ENCODE measurements around the gene TMEM245.

TMEM245 gene

DNA sequence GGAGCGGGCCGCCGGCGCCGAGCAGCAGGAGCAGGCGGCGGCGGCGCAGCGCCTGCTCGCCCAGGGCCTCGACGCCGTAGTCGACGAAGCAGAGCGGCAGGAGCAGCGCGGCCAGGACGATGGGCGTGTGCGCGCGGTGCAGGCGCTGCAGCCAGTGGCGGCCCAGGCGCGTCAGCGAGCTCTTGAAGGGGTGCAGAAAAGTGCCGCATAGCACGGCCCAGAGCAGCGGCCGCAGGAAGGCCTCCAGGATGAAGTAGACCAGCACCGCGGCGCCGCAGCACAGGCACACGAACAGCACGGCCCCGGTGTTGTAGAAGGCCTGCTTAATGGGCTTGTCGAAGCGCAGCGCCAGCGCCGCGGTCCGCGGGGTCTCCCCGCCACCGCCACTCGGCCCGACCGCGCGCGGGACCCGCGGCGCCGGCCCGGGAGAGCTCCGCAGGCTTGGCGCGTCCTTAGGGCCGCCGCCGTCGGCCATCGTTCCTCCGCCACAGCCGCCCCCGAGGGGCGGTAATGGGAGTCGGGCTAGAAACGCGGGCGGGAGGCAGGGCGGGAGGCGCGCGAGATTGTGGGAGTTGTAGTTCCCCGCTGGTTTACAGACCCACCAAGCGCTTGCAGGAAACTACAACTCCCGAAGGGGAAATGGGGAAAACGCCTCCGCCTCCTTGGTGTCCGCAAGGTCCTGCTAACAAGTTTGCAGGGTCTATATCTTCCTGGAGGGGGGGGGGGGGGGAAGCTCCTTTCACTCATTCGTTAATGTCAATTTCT lies at the start of gene TMEM245:
Gene TMEM245 (minus strand): TSS at position 509 of the 765 bp plus-strand sequence. CDS start 34 bp downstream, at position 475.
- peak; percentile 87 to 95 for DNase-seq (ENCODE audit: low read depth in 2 of 2)

DNA sequence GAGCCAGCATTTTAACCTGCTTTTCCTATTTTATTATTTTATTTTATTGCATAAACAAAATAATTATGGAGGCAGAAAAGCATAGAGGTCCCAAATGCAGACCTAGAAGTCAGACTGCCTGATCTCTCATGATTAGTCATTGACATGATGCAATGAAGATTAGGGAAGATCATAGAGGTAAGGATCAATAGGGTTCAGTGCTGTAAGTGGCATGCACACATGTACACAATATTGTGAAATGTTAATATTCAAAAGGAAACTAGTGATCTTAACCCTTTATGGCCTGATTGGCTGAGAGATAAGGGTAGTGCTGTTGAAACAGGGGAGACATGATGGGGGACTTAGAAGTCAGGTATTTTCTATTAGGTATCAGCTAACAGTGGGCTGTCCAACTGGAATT lies 48.4 kb upstream of the TMEM245 start:
- DNase-seq (ENCODE audit: low read depth in 2 of 2) = no peak

DNA sequence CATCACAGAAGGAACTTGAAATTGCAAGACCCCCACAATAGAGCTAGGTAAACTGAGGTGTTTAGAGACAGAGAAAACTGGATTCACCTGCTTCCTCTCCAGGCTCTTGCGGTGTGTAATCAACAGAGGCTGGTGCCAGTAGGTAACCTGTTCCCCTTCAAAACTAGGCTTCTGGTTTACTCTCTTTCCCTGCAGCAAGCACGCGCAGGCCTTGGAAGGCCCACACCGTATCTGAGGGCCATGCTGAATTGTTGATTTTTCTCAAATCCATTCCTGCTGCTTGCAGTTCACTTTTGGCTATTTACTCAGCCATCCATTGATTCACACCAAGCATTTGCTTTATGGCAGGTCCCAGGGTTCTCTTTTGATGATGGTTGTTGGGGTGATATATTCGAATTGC lies 48.0 kb upstream of the TMEM245 start:
- no peak for DNase-seq (ENCODE audit: low read depth in 2 of 2)

DNA sequence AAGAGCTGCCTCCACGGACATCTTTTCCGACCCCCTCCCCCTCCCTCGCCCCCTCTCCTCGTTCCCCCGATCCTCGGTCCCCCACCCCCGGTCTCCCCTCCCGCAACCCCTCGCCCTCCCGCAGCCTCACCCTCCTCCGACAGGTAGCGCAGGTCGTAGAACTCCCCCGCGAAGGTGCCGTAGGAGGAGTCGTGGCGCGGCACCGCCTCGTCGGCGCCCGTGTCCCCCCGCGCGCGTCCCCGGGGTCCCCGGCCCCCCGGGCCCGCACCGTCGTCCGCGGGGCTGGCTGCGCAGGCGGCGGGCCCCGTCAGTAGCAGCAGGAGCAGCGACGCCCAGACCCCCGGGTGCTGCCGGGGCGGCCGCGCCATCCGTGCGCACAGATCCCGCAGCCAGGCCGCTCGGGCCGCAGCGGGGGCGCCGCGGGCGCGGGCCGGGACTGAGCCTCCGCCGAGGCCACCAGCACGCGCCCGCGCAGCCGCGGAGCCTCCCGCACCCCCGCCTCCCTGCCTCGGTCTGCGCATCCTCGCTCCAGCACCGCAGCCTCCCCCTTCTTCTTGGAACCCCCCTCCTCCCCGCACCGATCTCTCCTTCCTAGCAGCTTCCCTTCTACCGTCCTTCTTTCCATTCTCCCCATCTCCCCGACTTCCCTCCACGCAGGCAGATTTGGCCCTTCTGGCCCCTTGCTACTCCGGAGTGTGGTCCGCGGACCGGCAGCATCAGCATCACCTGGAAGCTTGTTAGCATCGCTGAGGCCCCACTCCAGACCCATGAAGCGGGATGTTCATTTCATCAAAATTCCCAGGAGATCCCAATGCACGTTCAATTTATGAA lies 47.2 kb upstream of the TMEM245 start, which contains the start of gene FRRS1L:
Gene FRRS1L (minus strand): TSS at position 479 of the 831 bp plus-strand sequence. CDS start 111 bp downstream, at position 368.
- DNase-seq (ENCODE audit: low read depth in 2 of 2) = no peak

DNA sequence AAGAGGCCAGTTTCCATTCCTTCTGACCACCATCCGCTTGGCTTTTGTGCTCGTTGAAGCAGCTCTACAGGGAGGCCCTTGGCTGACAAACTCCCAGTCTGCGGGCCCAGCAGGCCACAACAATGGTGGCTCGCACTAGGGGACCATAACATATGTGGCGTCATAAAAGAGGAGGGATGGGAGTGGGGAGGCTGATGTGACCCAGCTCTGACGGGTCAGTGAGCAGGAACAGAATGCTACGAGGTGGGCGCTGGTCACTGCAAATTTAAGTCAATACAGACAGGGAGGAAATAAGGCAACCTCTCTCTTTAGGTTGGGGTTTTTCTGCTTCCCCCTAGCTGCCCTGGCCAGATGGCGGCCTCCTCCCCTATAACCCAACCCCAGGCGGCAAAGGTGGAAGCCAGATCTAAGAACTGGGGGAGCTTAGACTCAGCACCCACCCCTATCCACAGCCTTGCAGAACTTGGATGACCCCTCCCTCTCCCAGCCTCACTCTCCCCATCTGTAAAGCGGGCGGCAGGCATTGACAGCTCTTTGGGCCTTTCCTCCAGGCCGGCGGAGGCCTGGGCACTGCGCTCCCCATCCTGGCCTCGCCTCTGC lies 46.5 kb upstream of the TMEM245 start:
- DNase-seq (ENCODE audit: low read depth in 2 of 2) = no peak

DNA sequence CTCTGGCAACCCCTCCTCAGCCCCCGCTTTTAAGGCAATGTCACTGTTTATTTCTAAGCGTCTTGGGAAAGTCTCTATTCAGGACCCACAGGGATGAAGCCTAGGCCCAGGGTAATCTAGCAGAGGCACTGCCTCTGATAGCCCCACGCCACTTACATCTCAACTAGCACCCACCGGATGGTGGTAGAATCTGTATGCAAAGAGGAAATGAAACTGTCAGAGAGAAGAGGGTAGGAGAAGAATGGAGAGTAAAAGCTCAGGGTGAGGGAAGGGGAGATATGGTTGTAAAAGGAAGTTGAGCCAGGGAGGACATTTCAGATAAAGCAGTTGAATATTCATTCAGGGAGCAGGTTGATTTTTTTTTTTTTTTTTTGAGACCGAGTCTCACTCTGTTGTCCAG lies 44.3 kb upstream of the TMEM245 start:
- DNase-seq (ENCODE audit: low read depth in 2 of 2) = no peak

DNA sequence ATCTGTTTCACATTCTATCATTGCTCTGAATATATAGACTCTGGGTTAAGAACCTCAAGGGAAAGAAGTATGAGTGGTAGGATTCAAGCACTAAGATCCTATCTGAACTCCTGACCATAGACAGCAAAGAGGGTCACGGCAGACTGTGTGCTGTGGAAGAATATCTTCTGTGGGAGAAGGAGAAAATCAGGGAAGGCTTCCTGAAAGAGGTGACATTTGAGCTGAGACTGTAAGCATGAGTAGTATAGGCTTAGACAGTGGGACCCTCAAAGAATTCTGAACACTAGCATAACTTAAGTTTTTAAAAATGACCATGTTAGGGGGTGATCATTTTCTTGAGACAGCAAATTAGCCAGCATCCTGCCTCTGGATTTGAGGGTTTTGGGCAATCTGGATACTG lies 43.4 kb upstream of the TMEM245 start:
- no peak for DNase-seq (ENCODE audit: low read depth in 2 of 2)

DNA sequence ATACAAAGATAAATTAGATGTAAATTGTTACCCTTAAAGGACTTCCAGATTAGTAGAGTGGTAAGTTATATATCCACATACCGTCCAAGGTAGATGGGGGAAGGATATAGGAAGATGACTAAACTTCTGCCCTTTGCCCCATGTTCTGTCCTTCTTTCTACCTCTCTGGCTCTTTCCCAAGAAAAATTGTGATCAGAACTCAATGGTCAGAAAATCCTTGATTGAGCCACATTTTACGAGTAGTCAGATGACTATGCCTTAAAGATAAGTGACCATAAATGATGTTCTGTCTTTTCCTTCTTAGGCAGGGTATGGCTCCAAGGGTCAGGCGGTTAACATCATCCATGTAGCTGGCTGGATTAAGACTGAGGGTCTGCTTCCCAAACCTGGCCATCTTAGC lies 42.9 kb upstream of the TMEM245 start:
- DNase-seq (ENCODE audit: low read depth in 2 of 2) = no peak

DNA sequence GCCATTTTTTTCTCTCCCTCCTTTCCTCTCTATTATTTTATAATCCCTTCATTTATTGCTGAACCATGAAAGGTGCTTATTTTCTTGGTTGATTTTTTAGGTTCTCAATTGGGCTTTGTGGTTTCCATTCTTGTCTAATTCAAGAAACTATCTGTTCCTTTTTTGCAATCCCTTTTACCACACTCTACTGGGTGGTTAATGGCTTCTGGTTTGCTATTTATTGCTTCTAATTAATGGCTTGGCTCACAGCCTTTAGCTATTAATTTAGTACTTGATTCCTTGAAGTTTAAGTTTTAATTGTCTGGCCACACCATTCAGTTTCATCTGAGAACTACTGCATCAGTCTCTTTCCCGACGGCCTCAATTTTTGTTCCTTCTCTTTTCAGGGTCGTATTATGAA lies 41.7 kb upstream of the TMEM245 start:
- no peak for DNase-seq (ENCODE audit: low read depth in 2 of 2)

DNA sequence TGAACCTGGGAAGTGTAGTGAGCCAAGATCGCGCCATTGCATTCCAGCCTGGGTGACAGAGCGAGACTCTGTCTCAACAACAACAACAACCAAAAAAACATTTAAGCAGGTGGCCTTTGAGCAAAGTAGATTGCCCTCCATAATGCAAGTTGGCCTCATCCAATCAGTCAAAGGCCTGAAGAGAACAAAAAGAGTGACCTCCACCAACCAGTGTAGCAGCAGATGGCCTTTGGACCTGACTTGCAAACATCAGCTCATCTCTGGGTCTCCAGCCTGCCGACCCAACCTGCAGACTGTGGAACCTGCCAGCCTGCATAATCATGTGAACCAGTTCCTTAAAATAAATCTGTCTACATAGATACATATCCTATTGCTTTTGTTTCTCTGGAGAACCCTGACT lies 39.8 kb upstream of the TMEM245 start:
- DNase-seq (ENCODE audit: low read depth in 2 of 2) = no peak

DNA sequence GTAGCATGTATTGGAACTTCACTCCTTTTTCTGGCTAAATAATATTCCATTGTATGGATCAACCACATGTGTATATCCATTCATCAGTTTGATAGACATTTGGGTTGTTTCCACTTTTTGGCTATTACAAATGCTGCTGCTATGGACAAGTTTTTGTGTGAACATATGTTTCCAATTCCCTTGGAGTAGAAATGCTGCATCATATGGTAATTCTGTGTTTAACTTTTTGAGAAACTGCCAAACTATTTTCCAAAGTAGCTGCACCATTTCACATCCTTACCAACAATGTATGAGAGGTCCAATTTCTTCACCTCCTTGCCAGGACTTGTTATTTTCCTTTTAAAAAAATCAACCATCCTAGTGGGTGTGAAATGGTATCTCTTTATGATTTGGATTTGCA lies 38.9 kb upstream of the TMEM245 start:
- no peak for DNase-seq (ENCODE audit: low read depth in 2 of 2)

DNA sequence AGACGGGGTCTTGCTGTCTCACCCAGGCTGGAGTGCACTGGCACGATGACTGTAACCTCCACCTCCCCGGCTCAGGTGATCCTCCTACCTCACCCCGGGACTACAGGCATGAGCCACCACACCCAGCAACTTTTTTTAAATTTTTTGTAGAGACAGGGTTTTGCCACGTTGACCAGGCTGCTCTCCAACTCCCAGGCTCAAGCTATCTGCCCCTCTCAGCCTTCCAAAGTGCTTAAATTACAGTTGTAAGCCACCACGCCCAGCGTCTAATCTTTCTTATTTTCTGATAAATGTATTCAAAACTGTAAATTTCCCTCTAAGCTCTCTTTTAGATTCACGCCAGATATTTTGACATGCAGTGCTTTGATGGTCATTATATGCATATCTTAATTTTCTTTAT lies 37.0 kb upstream of the TMEM245 start:
- DNase-seq (ENCODE audit: low read depth in 2 of 2) = no peak

DNA sequence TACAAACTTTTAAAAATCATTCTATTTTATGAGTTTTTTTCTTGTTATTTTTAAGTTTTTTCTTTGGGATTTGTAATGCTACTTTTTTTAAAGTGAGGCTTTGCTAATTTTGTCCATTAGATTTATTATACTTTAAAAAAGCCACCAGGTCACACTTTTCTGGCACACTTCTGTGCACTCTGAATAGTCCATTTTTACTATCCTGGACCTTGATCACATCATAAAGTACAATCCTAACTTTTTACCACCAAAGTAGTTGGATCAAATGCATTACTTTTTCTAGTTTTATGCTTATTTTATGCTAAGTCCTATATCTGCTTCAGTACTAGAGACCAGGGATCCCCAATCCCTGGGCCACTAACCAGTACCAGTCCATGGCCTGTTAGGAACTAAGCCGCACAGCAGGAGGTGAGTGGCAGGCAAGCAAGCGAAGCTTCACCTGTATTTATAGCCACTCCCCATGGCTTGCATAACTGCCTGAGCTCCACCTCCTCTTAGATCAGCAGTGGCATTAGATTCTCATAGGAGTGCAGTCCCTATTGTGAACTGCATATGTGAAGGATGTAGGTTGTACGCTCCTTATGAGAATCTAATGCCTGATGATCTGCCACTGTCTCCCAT lies 31.3 kb upstream of the TMEM245 start:
- no peak for DNase-seq (ENCODE audit: low read depth in 2 of 2)

DNA sequence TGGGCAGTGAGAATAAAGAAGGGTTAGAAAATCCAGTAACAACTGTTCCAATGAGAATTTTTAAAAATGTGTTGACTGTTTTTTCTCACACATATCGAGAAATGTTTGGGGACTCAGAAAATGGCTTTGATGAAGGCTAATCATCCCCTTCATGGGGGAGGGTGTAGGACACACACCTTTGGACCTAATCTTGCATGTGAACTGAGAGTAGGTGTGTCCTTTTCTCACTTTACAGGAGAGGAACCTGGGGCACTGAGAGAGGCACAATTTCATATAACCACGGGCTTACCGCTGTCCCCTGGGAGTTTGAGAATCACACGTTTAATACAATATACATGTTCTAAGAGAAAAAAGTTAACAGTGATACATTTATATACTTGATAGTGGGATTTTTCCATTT lies 30.0 kb upstream of the TMEM245 start:
- no peak for DNase-seq (ENCODE audit: low read depth in 2 of 2)

DNA sequence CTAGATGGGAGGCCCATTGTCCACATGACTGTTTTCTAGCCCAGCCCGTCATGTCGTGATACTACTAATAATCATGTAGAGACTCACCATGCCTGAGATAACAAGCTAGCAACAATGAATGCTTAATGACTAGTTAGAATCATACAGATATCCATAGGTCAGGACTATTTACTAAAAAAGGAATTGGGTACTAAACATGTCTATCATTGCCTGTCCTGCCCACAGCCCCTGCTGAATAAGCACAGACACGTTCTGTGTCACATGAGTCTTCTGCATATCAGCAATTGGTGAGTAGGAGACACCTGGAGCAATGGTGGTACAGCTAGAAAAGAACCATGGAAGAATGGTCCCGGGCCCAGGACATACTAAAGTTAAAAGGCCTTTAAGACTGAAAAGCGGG lies 29.3 kb upstream of the TMEM245 start:
- no peak for DNase-seq (ENCODE audit: low read depth in 2 of 2)

DNA sequence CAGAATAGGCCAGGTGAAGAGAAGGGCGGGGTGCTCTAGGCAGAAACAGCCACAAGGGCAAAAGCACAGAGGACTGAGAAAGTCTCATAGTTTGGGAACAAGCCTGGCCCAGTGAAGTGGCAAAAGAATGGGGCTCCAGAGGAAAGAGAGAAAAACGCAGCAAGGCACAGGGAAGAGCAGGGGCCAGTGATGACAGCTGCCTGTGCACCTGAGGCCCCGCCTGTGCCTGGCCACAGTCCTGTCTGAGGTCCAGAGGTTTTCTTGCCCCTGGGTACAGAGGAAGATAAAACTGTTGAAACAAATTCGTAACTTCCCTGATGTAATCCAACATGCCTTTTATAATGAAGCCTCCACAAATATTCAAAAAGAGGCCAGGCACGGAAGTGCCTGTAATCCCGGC lies 25.3 kb upstream of the TMEM245 start:
- DNase-seq (ENCODE audit: low read depth in 2 of 2) = no peak

DNA sequence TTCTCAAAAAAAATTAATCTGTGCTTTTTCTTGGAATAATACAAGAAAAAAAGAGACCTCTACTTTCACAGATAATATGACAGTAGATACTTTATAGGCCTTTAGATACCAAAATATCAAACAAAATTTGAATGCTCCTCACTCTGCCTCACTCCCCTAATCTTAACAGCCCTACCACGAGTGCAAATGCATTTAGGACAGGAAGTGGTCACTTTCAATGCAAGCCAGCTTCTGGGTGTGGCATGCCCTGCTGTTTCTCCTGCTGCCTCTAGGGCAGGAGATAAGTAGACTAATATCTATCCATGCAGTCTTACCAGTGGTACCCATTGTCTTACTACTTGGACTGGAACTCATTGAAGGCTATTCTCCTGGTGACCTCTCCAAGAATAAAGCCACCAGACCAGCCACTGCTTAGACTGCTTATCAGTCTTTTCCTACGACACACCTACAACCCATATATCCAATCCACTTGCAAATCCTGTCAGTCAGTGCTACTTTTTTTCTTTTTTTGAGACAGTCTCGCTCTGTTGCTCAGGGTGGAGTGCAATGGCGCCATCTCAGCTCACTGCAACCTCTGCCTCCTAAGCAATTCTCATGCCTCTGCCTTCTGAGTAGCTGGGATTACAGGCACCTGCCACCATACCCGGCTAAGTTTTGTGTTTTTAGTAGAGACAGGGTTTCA lies 24.3 kb upstream of the TMEM245 start:
- no peak for DNase-seq (ENCODE audit: low read depth in 2 of 2)

DNA sequence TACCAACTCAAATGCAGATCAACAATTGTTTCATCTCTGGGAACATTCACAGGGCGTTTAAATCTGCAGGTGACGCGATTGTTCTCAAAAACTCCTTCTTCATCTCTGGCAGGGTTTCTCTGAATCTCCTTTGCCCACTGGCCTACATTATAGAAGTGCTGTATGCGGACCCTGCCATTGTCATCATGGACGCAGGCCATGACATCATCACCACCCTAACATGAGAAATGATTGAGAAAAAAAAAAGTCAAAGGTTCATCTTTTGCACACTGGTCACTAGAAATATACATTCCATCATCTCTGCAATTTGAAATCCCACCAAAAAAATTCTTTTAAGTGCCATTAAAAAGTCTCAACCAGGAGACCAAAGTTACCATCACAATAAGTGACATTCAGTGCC lies 21.6 kb upstream of the TMEM245 start:
- no peak for DNase-seq (ENCODE audit: low read depth in 2 of 2)

DNA sequence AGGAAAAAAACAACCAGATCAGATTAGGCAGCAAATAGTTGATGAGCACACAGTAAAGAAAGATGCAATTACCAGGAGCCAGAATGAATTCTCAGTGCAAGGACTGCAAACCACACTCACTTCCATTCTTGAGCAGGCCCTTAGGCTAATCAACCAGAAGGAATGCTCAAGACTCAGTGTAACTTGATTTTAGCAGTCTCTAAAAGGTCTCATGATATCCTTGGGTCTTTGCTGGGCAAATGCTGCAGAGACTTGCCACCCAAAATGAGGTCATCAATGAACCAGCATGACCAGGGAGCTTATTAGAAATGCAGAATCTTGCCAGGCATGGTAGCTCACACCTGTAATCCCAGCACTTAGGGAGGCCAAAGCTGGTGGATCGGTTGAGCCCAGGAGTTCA lies 20.1 kb upstream of the TMEM245 start:
- DNase-seq (ENCODE audit: low read depth in 2 of 2) = no peak

DNA sequence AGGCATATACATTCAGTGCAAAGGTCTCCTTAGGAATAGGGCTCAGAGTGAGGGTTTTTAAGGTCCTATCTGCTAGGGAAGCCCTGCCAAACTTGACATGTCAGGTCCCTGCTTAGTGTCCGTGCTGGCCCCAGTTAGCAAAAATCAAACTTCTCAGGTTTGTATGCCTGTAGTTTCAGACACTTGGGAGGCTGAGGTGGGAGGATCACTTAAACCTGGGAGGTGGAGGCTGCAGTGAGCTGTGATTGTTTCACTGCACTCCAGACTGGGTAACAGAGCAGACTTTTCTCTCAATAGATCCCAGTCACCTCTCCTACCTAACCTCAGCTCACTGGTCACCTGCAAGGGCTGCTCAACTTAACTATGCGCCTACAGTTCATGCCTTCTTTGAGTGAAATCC lies 18.7 kb upstream of the TMEM245 start:
- DNase-seq (ENCODE audit: low read depth in 2 of 2) = no peak

DNA sequence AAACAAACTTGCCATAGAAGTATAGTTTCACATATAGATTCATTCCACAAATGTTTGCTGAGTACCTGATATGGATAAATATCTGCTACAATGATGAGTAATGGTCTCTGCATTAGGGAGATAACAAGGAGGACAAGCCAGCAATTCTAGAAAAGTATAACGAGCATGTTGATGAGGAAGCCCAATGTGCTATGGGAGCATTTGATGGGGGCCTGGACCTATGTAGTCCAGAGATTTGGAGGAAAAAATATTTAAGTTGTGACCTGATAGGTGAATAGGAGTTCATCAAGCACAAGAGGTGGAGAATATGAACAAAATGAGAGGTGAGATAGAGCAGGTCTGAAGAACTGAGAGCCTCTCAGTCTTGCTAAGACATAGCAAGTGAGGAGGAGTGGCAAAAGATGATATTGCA lies 14.4 kb upstream of the TMEM245 start:
- DNase-seq (ENCODE audit: low read depth in 2 of 2) = no peak

DNA sequence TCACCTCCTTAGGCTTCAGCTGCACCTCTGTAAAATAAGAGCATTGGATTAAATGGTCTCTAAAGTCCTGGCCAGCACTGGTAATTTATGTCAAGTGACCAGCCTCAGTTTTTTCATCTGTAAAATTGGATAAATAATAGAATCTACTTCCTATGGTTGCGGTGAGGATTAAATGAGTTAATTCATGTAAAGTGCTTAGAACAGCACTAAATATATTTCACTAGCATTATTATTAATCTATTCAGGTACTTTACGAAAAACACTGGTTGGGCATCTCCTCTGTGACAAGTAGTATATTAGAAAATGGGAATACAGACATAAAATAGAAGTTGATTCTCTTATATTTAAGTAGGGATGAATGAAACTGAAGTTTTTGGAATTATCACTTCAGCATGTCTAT lies 13.8 kb upstream of the TMEM245 start:
- DNase-seq (ENCODE audit: low read depth in 2 of 2) = no peak

All from stimulated activated CD4-positive, alpha-beta T cell treated with anti-CD3 and anti-CD28 coated beads, Interleukin-4, amount 100 ng/mL, for 48 hours (primary cell).